Naive thymus-derived CD8-positive, alpha-beta T cell (primary cell): Measurements from ENCODE around the gene ZBED4. TPM values are rescaled to one million over a fixed set of nuclear protein-coding genes. Genes with fewer than 3 reads are reported as not detected.

Experiments used
- ATAC-seq, 2 donors: fragments of 150-1000 bp; cut with Tn5 transposase in 1 of 2; sonication (Bioruptor Pico), chemical (Tn5 transposase) in 1 of 2; 1 replicate in 1 of 2; 2 replicates in 1 of 2; pipeline ENCODE4 v1.10.0; 2021; ENCODE audit warnings: mild to moderate bottlenecking in 2 of 2, moderate library complexity in 2 of 2
- POLR2A ChIA-PET: fragments of 350-600 bp; sonication (Branson Sonifier 250); formaldehyde crosslinking; loops from one replicate; lab custom pipeline; 2021; ENCODE audit warnings: antibody characterized with exemption; lab: Charles Lee
- DNase-seq, 10 donors: peaks; one replicate each; pipeline versions ENCODE4 v3.0.0 to v3.0.0-alpha.2; 2020 to 2022
- H3K27ac Mint-ChIP-seq, 10 donors: one replicate each; pipeline ENCODE4 v1.8.0; 2020 to 2022; ENCODE audit warnings: mild to moderate bottlenecking in 10 of 10, mixed read lengths in 10 of 10, moderate library complexity in 4 of 10, inconsistent platforms in 1 of 10
- H3K27me3 Mint-ChIP-seq, 5 donors: one replicate each; pipeline ENCODE4 v1.8.0; 2021 to 2022; ENCODE audit warnings: mixed read lengths in 5 of 5
- H3K36me3 Mint-ChIP-seq, 3 donors: one replicate each; pipeline ENCODE4 v1.8.0; 2020 to 2022; ENCODE audit warnings: mixed read lengths in 3 of 3, mild to moderate bottlenecking in 2 of 3, inconsistent platforms in 1 of 3
- H3K4me1 Mint-ChIP-seq, 4 donors: one replicate each; pipeline ENCODE4 v1.8.0; 2021 to 2022; ENCODE audit warnings: mixed read lengths in 4 of 4
- H3K4me3 Mint-ChIP-seq, 10 donors: one replicate each; pipeline ENCODE4 v1.8.0; 2020 to 2022; ENCODE audit warnings: mild to moderate bottlenecking in 10 of 10, mixed read lengths in 10 of 10, moderate library complexity in 6 of 10, inconsistent platforms in 1 of 10
- H3K9me3 Mint-ChIP-seq, 9 donors: one replicate each; pipeline ENCODE4 v1.8.0; 2020 to 2022; ENCODE audit warnings: mixed read lengths in 9 of 9, mild to moderate bottlenecking in 3 of 9, inconsistent platforms in 1 of 9, moderate library complexity in 1 of 9
- polyA plus RNA-seq, 3 donors: library from polyadenylated mRNA; unstranded; fragments of 300-500 nt; fragmentation: Illumina TruSeq; gene quantifications; one replicate each; pipeline ENCODE4 v1.2.3, GENCODE V29; 2021
- total RNA-seq, 8 experiments: library from RNA in 2 of 8; stranded (reverse) in 2 of 8; gene quantifications; one replicate each; pipeline ENCODE4 v1.2.3 and lab custom pipeline; 2021 to 2026

ZBED4 gene
- total and polyA plus RNA-seq, 5 experiments from 2014 or later = 5.5 to 18.1 (median 11.4) TPM

- no peaks in the 10 kb centered on the region for H3K9me3 Mint-ChIP-seq
- H3K27ac Mint-ChIP-seq = peak overlapping the region in 2 of 10 donors; percentile 36 to 73
- peaks cover 11 to 49% (median 43%) of the 10 kb centered on the region in 4 donors for H3K4me1 Mint-ChIP-seq
- POLR2A ChIA-PET = no interaction called here
- H3K36me3 Mint-ChIP-seq = peaks cover 0 to 4% (median 2%) of the 10 kb centered on the region in 3 donors
- peak overlapping the region in 2 of 10 donors; percentile 14 to 45 for H3K4me3 Mint-ChIP-seq
- DNase-seq = no peak
- no peak for ATAC-seq
- H3K27me3 Mint-ChIP-seq = no peaks in the 10 kb centered on the region
These were observed 68.0 kb downstream of the ZBED4 start for GRCh38 chr22:49921508-49922278.

GRCh38 chr22:49922484-49922883 lies 68.8 kb downstream of the ZBED4 start:
- ATAC-seq (no peak), DNase-seq (no peak)
- POLR2A ChIA-PET = no interaction called here
- Mint-ChIP-seq H3K4me3 (no peak overlapping the region), H3K27me3 (no peaks in the 10 kb centered on the region), H3K9me3 (no peaks in the 10 kb centered on the region), H3K4me1 (peaks cover 12 to 49% (median 41%) of the 10 kb centered on the region in 4 donors), H3K27ac (peak overlapping the region in 2 of 10 donors; percentile 19 to 68), H3K36me3 (peaks cover 0 to 4% (median 2%) of the 10 kb centered on the region in 3 donors)

- H3K27me3 Mint-ChIP-seq = no peaks in the 10 kb centered on the region
- H3K4me1 Mint-ChIP-seq = peaks cover 12 to 47% (median 40%) of the 10 kb centered on the region in 4 donors
- no peak for DNase-seq
- H3K27ac Mint-ChIP-seq = peak overlapping the region in 1 of 10 donors; percentile 16
- no peaks in the 10 kb centered on the region for H3K9me3 Mint-ChIP-seq
- H3K4me3 Mint-ChIP-seq = peak overlapping the region in 1 of 10 donors; percentile 58
- ATAC-seq = no peak
- H3K36me3 Mint-ChIP-seq = peaks cover 0 to 4% (median 2%) of the 10 kb centered on the region in 3 donors
- POLR2A ChIA-PET = no interaction called here
These were observed 69.3 kb downstream of the ZBED4 start for GRCh38 chr22:49922926-49923325.

GRCh38 chr22:49923445-49923844 lies 69.8 kb downstream of the ZBED4 start:
- peaks cover 12 to 50% (median 40%) of the 10 kb centered on the region in 4 donors for H3K4me1 Mint-ChIP-seq
- H3K27me3 Mint-ChIP-seq = no peaks in the 10 kb centered on the region
- peaks cover 0 to 4% (median 2%) of the 10 kb centered on the region in 3 donors for H3K36me3 Mint-ChIP-seq
- POLR2A ChIA-PET = no interaction called here
- H3K9me3 Mint-ChIP-seq = no peaks in the 10 kb centered on the region
- no peak for DNase-seq
- peak overlapping the region in 3 of 10 donors; percentile 3 to 58 (median 14) for H3K4me3 Mint-ChIP-seq
- ATAC-seq = no peak
- H3K27ac Mint-ChIP-seq = peak overlapping the region in 6 of 10 donors; percentile 16 to 82 (median 72)

- Mint-ChIP-seq H3K9me3 (no peaks in the 10 kb centered on the region), H3K4me1 (peaks cover 12 to 47% (median 39%) of the 10 kb centered on the region in 4 donors), H3K27ac (peak overlapping the region in 8 of 10 donors; percentile 16 to 98 (median 82)), H3K4me3 (peak overlapping the region in 2 of 10 donors; percentile 6 to 41), H3K27me3 (no peaks in the 10 kb centered on the region), H3K36me3 (peaks cover 0 to 4% (median 2%) of the 10 kb centered on the region in 3 donors)
- ATAC-seq (no peak), DNase-seq (no peak)
- POLR2A ChIA-PET = interaction anchor here (0.7 to 2.5 kb wide), 4 partner anchors 12 to 148 kb away, joined by 5 to 18 read pairs (median 11); partner anchors contain the start of genes PIM3 and ZBED4
These were observed 70.6 kb downstream of the ZBED4 start for GRCh38 chr22:49924113-49924833.

GRCh38 chr22:49925525-49926128 lies 72.0 kb downstream of the ZBED4 start:
- ATAC-seq = peak; percentile 89 to 92
- POLR2A ChIA-PET = interaction anchor here (0.6 to 2.5 kb wide), 9 partner anchors 8 to 695 kb away, joined by 3 to 18 read pairs (median 4); partner anchors contain the start of genes PIM3 and ZBED4
- peaks cover 12 to 43% (median 33%) of the 10 kb centered on the region in 4 donors for H3K4me1 Mint-ChIP-seq
- no peaks in the 10 kb centered on the region for H3K27me3 Mint-ChIP-seq
- H3K9me3 Mint-ChIP-seq = no peaks in the 10 kb centered on the region
- peak overlapping the region; percentile 77 to 92 (median 86) for H3K4me3 Mint-ChIP-seq
- peak; percentile 57 to 87 (median 83) for DNase-seq
- peaks cover 0 to 4% (median 2%) of the 10 kb centered on the region in 3 donors for H3K36me3 Mint-ChIP-seq
- peak overlapping the region; percentile 95 to 99 (median 98) for H3K27ac Mint-ChIP-seq

GRCh38 chr22:49926916-49927315 lies 73.3 kb downstream of the ZBED4 start:
- ATAC-seq (no peak), DNase-seq (no peak)
- Mint-ChIP-seq H3K4me3 (peak overlapping the region in 4 of 10 donors; percentile 43 to 79 (median 48)), H3K4me1 (peaks cover 15 to 51% (median 43%) of the 10 kb centered on the region in 4 donors), H3K27ac (peak overlapping the region; percentile 83 to 98 (median 90)), H3K27me3 (no peaks in the 10 kb centered on the region), H3K9me3 (no peaks in the 10 kb centered on the region), H3K36me3 (peaks cover 0 to 2% (median 0%) of the 10 kb centered on the region in 3 donors)
- POLR2A ChIA-PET = interaction anchor here (0.6 to 2.3 kb wide), 4 partner anchors 34 to 121 kb away, joined by 3 to 14 read pairs (median 6); partner anchors contain the start of gene PIM3

- POLR2A ChIA-PET = interaction anchor here (0.9 kb wide), 1 partner anchor 66 kb away, joined by 3 read pairs; no protein-coding TSS in a partner anchor
- Mint-ChIP-seq H3K4me1 (peaks cover 15 to 51% (median 42%) of the 10 kb centered on the region in 4 donors), H3K27me3 (no peaks in the 10 kb centered on the region), H3K9me3 (no peaks in the 10 kb centered on the region), H3K36me3 (peaks cover 0 to 2% (median 0%) of the 10 kb centered on the region in 3 donors), H3K27ac (peak overlapping the region; percentile 44 to 98 (median 88)), H3K4me3 (peak overlapping the region in 6 of 10 donors; percentile 3 to 79 (median 44))
- no peak for ATAC-seq
- no peak for DNase-seq
These were observed 74.0 kb downstream of the ZBED4 start for GRCh38 chr22:49927483-49928184.

GRCh38 chr22:49928185-49928495 lies 74.5 kb downstream of the ZBED4 start:
- Mint-ChIP-seq H3K9me3 (no peaks in the 10 kb centered on the region), H3K27me3 (no peaks in the 10 kb centered on the region), H3K4me3 (peak overlapping the region in 5 of 10 donors; percentile 7 to 51 (median 37)), H3K4me1 (peaks cover 15 to 56% (median 46%) of the 10 kb centered on the region in 4 donors), H3K27ac (peak overlapping the region in 8 of 10 donors; percentile 29 to 87 (median 62)), H3K36me3 (peaks cover 0 to 2% (median 0%) of the 10 kb centered on the region in 3 donors)
- ATAC-seq (no peak), DNase-seq (no peak)
- POLR2A ChIA-PET = no interaction called here

GRCh38 chr22:49928555-49929210 lies 75.0 kb downstream of the ZBED4 start:
- DNase-seq = no peak
- ATAC-seq = no peak
- Mint-ChIP-seq H3K9me3 (no peaks in the 10 kb centered on the region), H3K4me3 (peak overlapping the region in 4 of 10 donors; percentile 7 to 51 (median 39)), H3K4me1 (peaks cover 15 to 57% (median 49%) of the 10 kb centered on the region in 4 donors), H3K27me3 (no peaks in the 10 kb centered on the region), H3K27ac (peak overlapping the region in 5 of 10 donors; percentile 52 to 87 (median 64)), H3K36me3 (peaks cover 0 to 2% (median 0%) of the 10 kb centered on the region in 3 donors)
- POLR2A ChIA-PET = no interaction called here
